GM19043 (cell line): ENCODE measurements around the gene ANTXR2.

Experiments used
- ATAC-seq: cut with Tn5 transposase; IDR thresholded peaks from one replicate; pipeline ENCODE4 v1.9.1; 2021; ENCODE audit warnings: low read depth; ENCODE audit not compliant: unreplicated experiment

ANTXR2 gene

GRCh38 chr4:80092847-80093246 is 19.8 kb upstream of the ANTXR2 start:
- no peak for ATAC-seq

DNA sequence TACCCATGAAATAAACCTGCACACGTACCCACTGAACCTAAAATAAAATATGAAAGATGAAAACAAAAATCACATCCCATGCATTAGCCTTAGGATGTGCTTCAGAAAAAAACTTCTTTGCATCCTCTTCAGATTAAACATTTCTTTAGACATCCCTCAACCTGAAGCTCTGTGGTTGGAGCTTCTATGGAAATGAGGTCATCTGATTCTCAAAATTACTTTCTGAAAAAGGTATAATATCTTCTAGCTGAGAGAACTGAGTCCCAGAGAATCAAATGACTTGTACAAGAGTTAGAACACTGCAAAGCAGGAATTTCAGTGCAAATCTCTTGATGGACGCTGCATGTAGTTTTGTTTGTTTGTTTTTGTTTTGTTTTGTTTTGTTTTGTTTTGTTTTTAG is 19.1 kb upstream of the ANTXR2 start:
- ATAC-seq = no peak

DNA sequence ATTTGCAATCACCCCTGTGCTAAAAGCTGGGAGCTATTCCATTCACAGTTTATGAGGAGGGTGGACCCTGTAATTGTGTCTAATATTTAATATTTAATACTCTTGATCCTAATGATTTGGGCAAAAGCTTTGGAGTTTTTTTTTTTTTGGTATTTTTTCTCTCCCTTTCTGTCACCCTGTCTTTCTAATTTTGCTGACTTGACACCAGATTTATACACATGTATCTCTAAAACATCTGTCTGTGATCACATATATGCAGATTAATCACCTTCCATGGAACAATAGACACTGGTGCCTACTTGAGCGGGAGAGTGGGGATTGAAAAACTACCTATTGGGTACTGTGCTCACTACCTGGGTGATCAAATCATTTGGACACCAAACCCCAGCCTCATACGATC is 18.7 kb upstream of the ANTXR2 start:
- no peak for ATAC-seq

DNA sequence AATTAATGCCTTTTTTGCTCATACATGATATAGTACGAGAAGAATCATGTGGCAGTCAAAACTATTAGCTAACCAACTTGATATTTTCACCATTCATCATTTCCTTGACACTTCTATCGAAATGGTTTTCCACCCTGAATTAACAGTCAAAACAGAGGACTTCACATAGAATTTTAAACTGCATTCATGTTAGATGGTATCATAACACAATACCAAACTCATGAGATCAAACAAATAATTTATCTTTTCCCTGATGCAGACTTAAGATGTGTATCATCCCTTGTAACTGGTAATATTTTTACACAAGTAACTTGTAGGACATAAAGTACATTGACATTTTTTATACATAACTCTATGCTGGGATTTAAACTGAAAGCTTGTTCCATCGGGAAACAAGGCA is 18.2 kb upstream of the ANTXR2 start:
- ATAC-seq = no peak

- no peak for ATAC-seq
These were observed 17.1 kb upstream of the ANTXR2 start for GRCh38 chr4:80090090-80090489.

GRCh38 chr4:80088471-80088870 is 15.4 kb upstream of the ANTXR2 start:
- ATAC-seq = no peak

DNA sequence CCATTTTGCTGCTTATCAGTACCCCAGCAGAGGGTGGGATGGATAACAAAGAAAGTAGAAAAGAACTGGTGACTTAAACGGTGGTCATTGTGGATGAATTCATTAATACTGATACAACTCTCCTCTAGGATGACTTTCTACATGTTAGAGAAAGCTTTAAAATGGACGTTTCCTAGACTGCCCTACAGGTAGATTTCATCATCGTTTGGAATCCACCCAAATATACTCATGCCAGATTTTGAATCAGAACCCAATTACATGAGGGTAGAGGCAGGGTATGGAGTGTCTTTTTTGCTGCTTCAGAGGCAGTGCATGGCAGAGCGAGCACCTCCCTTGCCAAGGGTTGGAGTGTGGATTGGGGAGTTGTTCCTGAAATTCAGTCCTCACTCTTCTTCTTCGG is 13.3 kb upstream of the ANTXR2 start:
- no peak for ATAC-seq

- no peak for ATAC-seq
These were observed 12.1 kb upstream of the ANTXR2 start for GRCh38 chr4:80085081-80085480.

GRCh38 chr4:80082693-80083092 is 9.7 kb upstream of the ANTXR2 start:
- no peak for ATAC-seq

DNA sequence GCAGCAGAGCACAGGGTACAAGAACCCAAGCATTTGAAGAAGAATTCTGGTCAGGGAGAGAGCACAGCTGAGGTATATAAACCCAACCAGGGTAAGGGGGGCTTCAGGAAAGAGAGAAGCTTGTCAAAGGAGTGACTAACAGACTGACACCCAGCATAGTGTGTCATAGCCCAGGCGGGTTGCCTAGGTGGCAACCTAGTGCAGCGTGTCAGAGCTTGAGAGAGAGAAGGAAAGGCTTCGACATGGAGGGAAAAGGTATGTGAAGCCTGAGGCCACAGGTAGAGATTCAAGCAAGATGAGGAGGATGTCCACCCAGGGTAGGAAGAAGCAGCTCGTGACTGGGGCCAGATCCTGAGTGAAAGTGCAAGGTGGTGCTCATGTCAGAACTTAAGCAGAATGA is 8.5 kb upstream of the ANTXR2 start:
- no peak for ATAC-seq

- ATAC-seq = no peak
These were observed 6.4 kb upstream of the ANTXR2 start for GRCh38 chr4:80079255-80079923.

GRCh38 chr4:80078346-80079092 is 5.5 kb upstream of the ANTXR2 start:
- ATAC-seq = no peak

- ATAC-seq = no peak
These were observed 4.6 kb upstream of the ANTXR2 start for GRCh38 chr4:80077639-80078038.

DNA sequence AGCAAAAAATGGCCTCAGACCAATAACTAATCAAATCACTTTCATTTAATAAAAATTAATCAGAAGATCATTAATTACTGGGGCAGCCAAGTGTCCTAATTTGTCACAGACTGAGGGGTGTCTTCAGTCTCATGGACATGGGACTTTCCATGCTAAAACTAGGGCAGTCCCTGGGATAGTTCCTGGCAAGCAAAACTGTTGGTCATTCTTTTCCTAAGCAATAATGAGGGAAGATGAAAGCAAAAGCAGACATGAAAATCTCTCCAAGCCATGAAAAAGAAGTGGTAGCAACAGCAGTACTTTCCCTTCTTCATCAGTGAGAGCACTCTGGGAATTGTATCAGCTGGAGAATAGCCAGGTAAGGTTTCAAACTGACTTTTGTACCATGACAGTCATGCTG is 3.7 kb upstream of the ANTXR2 start:
- no peak for ATAC-seq

- no peak for ATAC-seq
These were observed 3.1 kb upstream of the ANTXR2 start for GRCh38 chr4:80075995-80076675.

- ATAC-seq = no peak
These were observed 1.6 kb upstream of the ANTXR2 start for GRCh38 chr4:80074651-80075050.

GRCh38 chr4:80074069-80074468 is 1.0 kb upstream of the ANTXR2 start:
- no peak for ATAC-seq

DNA sequence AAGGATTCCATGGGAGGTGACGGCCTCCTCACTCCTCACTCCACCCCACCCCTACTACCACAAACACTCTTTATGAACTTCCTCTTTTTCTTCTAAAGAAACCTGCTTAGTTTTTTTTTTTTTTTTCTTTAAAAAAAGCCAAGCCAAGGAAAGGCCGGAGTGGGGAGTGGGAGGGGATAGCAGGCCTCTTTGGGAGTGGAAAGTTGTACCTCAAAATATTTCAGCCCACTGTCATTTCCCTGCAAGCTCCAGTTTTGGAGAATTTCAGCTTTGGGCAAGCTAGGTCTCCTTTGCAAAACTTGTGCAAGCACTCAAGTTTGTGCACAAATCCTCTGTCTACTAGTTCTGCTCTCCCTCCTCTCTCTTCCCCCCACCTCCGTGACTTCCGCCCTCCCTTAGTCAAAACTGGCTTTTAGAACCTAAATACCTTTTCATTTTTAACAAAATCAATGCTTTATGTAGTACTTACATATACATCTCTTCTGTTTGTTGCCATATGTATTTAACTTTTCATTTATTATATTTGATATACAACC is 512 bp upstream of the ANTXR2 start:
- peak; percentile 39 for ATAC-seq

- ATAC-seq = peak; percentile 16
These were observed 743 bp downstream of the ANTXR2 start for GRCh38 chr4:80072228-80072743.

DNA sequence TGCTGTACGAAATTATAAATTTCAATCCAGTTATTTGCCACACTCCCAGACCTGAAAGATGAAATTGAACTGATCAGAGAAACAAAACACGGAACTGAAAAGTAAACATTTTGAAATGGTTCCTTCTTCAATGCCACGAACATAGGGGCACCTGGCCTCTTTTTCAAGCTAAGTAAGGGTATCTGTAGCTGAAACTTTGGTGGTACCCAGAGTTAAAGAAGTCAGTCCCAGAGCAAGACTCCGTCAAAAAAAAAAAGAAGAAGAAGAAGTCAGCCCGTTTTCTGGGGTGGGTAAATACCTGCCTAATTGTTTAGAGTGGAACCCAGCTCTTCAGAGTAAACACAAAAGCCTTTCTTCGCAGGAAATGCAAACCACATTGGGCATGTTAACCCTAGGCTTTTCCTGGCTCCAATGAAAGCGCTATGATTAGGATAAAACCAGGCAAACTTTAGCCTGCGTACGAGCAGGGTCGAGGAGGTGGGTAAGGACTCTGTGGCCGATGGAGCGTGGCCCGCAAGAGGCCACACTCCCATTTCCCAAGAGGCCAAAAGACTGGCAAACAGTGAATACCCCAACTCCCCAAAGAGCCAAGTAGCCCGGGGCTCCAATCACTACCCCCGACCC is 1.3 kb downstream of the ANTXR2 start:
- peak; percentile 24 for ATAC-seq
